ENCODE results near the gene SLC22A23.

The SLC22A23 gene

DNA sequence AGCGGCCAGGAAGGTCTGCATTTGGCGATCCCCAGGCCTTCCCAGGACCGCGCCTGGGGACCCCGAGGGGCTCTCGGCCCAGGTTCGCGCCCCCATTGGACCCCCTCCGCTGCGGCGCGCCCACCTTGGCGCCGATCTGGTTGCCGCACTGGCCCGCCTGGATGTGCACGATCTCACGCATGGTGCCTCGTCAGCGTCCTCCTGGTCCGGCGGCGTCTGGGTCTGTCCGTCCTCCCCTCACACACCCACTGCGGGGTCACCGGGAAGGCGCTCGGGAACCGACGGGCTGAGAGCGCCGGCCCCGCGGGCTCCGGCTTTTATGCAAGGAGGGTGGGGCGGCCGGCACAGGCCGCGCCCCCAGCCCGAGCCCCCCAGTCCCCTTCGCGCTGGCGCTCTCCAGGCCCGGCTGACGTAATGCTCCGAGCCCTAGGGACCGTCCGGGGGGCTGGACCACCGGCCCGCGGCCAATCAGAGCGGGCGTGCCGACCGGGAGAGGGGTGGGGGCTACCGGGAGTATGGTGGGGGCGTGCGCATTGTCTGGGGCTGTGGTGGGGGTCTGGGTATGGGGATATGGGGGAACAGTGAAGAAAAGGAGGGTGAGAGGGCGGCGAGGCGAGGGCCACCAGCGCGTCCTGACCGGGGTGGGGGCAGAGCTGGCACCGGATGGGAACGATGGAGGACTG lies 229.3 kb downstream of the SLC22A23 start, which contains the start of gene TUBB2B (continued):
- TF ChIP-seq, protein P1, sequence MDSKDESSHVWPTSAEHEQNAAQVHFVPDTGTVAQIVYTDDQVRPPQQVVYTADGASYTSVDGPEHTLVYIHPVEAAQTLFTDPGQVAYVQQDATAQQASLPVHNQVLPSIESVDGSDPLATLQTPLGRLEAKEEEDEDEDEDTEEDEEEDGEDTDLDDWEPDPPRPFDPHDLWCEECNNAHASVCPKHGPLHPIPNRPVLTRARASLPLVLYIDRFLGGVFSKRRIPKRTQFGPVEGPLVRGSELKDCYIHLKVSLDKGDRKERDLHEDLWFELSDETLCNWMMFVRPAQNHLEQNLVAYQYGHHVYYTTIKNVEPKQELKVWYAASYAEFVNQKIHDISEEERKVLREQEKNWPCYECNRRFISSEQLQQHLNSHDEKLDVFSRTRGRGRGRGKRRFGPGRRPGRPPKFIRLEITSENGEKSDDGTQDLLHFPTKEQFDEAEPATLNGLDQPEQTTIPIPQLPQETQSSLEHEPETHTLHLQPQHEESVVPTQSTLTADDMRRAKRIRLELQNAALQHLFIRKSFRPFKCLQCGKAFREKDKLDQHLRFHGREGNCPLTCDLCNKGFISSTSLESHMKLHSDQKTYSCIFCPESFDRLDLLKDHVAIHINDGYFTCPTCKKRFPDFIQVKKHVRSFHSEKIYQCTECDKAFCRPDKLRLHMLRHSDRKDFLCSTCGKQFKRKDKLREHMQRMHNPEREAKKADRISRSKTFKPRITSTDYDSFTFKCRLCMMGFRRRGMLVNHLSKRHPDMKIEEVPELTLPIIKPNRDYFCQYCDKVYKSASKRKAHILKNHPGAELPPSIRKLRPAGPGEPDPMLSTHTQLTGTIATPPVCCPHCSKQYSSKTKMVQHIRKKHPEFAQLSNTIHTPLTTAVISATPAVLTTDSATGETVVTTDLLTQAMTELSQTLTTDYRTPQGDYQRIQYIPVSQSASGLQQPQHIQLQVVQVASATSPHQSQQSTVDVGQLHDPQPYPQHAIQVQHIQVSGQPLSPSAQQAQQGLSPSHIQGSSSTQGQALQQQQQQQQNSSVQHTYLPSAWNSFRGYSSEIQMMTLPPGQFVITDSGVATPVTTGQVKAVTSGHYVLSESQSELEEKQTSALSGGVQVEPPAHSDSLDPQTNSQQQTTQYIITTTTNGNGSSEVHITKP (tag by site-specific recombination; IDR thresholded peaks at IDR 0.05) = peak; percentile 78
- TF ChIP-seq ZNF837 (tag by site-specific recombination; IDR thresholded peaks at IDR 0.05) (peak; percentile 52; the same call in 1 of the 2 replicates), ZNF292 (tag by site-specific recombination; IDR thresholded peaks at IDR 0.05; ENCODE audit: borderline replicate concordance, low read depth) (no peak), ZXDB (tag by site-specific recombination; IDR thresholded peaks at IDR 0.05) (no peak; the same call in none of the 2 replicates), ZNF133 (tag by site-specific recombination; IDR thresholded peaks at IDR 0.05) (0 out of 2 replicates have a peak, but pooled peaks have one; percentile 23), SALL2 (tag by site-specific recombination; IDR thresholded peaks at IDR 0.05; ENCODE audit: borderline replicate concordance) (no peak), ZNF350 (tag by site-specific recombination; IDR thresholded peaks at IDR 0.05) (no peak), ZNF138 (tag by site-specific recombination; IDR thresholded peaks at IDR 0.05; ENCODE audit: borderline replicate concordance) (no peak), GLI4 (tag by site-specific recombination; IDR thresholded peaks at IDR 0.05) (peak; percentile 12; the same call in 1 of the 2 replicates), ZNF549 (tag by site-specific recombination; IDR thresholded peaks at IDR 0.05) (no peak), ZNF16 (tag by site-specific recombination; IDR thresholded peaks at IDR 0.05; ENCODE audit: low read depth) (no peak), ZNF830 (tag by site-specific recombination; IDR thresholded peaks at IDR 0.05; ENCODE audit: low read depth) (no peak), SP3 (tag by site-specific recombination; IDR thresholded peaks at IDR 0.05) (peak; percentile 83), ZNF623 (tag by site-specific recombination; IDR thresholded peaks at IDR 0.05) (0 out of 2 replicates have a peak, but pooled peaks have one; percentile 17), BCL11A (tag by site-specific recombination; IDR thresholded peaks at IDR 0.05; ENCODE audit: low read depth) (peak; percentile 39; the same call in 1 of the 2 replicates), SCRT1 (tag by site-specific recombination; IDR thresholded peaks at IDR 0.05; ENCODE audit: borderline replicate concordance) (no peak), ZNF768 (tag by site-specific recombination; IDR thresholded peaks at IDR 0.05) (no peak; the same call in 1 of the 2 replicates), ZNF37A (tag by site-specific recombination; IDR thresholded peaks at IDR 0.05) (no peak), ZIC2 (tag by site-specific recombination; IDR thresholded peaks at IDR 0.05) (peak; percentile 65), ZNF302 (tag by site-specific recombination; IDR thresholded peaks at IDR 0.05; ENCODE audit: low read depth) (no peak), ZNF146 (tag by site-specific recombination; IDR thresholded peaks at IDR 0.05) (0 out of 2 replicates have a peak, but pooled peaks have one; percentile 30)
- TF ChIP-seq, protein P2, sequence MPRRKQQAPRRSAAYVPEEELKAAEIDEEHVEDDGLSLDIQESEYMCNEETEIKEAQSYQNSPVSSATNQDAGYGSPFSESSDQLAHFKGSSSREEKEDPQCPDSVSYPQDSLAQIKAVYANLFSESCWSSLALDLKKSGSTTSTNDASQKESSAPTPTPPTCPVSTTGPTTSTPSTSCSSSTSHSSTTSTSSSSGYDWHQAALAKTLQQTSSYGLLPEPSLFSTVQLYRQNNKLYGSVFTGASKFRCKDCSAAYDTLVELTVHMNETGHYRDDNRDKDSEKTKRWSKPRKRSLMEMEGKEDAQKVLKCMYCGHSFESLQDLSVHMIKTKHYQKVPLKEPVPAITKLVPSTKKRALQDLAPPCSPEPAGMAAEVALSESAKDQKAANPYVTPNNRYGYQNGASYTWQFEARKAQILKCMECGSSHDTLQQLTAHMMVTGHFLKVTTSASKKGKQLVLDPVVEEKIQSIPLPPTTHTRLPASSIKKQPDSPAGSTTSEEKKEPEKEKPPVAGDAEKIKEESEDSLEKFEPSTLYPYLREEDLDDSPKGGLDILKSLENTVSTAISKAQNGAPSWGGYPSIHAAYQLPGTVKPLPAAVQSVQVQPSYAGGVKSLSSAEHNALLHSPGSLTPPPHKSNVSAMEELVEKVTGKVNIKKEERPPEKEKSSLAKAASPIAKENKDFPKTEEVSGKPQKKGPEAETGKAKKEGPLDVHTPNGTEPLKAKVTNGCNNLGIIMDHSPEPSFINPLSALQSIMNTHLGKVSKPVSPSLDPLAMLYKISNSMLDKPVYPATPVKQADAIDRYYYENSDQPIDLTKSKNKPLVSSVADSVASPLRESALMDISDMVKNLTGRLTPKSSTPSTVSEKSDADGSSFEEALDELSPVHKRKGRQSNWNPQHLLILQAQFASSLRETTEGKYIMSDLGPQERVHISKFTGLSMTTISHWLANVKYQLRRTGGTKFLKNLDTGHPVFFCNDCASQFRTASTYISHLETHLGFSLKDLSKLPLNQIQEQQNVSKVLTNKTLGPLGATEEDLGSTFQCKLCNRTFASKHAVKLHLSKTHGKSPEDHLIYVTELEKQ (tag by site-specific recombination; IDR thresholded peaks at IDR 0.05; ENCODE audit: borderline replicate concordance) = no peak
- TF ChIP-seq, protein P3, sequence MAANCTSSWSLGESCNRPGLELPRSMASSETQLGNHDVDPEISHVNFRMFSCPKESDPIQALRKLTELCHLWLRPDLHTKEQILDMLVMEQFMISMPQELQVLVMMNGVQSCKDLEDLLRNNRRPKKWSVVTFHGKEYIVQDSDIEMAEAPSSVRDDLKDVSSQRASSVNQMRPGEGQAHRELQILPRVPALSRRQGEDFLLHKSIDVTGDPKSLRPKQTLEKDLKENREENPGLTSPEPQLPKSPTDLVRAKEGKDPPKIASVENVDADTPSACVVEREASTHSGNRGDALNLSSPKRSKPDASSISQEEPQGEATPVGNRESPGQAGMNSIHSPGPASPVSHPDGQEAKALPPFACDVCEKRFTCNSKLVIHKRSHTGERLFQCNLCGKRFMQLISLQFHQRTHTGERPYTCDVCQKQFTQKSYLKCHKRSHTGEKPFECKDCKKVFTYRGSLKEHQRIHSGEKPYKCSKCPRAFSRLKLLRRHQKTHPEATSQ (tag by site-specific recombination; IDR thresholded peaks at IDR 0.05) = 0 out of 2 replicates have a peak, but pooled peaks have one; percentile 20
- TF ChIP-seq, protein P4, sequence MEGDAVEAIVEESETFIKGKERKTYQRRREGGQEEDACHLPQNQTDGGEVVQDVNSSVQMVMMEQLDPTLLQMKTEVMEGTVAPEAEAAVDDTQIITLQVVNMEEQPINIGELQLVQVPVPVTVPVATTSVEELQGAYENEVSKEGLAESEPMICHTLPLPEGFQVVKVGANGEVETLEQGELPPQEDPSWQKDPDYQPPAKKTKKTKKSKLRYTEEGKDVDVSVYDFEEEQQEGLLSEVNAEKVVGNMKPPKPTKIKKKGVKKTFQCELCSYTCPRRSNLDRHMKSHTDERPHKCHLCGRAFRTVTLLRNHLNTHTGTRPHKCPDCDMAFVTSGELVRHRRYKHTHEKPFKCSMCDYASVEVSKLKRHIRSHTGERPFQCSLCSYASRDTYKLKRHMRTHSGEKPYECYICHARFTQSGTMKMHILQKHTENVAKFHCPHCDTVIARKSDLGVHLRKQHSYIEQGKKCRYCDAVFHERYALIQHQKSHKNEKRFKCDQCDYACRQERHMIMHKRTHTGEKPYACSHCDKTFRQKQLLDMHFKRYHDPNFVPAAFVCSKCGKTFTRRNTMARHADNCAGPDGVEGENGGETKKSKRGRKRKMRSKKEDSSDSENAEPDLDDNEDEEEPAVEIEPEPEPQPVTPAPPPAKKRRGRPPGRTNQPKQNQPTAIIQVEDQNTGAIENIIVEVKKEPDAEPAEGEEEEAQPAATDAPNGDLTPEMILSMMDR (tag by site-specific recombination; IDR thresholded peaks at IDR 0.05) = no peak
- TF ChIP-seq, protein P5, sequence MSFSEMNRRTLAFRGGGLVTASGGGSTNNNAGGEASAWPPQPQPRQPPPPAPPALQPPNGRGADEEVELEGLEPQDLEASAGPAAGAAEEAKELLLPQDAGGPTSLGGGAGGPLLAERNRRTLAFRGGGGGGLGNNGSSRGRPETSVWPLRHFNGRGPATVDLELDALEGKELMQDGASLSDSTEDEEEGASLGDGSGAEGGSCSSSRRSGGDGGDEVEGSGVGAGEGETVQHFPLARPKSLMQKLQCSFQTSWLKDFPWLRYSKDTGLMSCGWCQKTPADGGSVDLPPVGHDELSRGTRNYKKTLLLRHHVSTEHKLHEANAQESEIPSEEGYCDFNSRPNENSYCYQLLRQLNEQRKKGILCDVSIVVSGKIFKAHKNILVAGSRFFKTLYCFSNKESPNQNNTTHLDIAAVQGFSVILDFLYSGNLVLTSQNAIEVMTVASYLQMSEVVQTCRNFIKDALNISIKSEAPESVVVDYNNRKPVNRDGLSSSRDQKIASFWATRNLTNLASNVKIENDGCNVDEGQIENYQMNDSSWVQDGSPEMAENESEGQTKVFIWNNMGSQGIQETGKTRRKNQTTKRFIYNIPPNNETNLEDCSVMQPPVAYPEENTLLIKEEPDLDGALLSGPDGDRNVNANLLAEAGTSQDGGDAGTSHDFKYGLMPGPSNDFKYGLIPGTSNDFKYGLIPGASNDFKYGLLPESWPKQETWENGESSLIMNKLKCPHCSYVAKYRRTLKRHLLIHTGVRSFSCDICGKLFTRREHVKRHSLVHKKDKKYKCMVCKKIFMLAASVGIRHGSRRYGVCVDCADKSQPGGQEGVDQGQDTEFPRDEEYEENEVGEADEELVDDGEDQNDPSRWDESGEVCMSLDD (tag by site-specific recombination; IDR thresholded peaks at IDR 0.05) = peak; percentile 89
